NB4 (cell line): ENCODE measurements around the gene SORD.

Source experiments
- CTCF ChIP-seq: IDR thresholded peaks from one replicate; pipeline ENCODE4 v1.5.1; 2012; ENCODE audit warnings: low read depth, low read length
- MYC ChIP-seq: IDR thresholded peaks from 2 replicates; pipeline ENCODE4 v1.6.1; 2011; ENCODE audit warnings: low read depth, low read length

- TF ChIP-seq CTCF (no peak), MYC (no peak)
These were observed 93.7 kb downstream of the SORD start for GRCh38 chr15:45116482-45117307.
